ENCODE data around the gene CPNE8. TPM values are rescaled to one million over a fixed set of nuclear protein-coding genes. Genes with fewer than 3 reads are reported as not detected.

Gene CPNE8
- polyA plus RNA-seq, 1 donor (not counting 4 experiments of a cell fraction or from before 2014, with no cell fraction given), result 25.7 TPM

GRCh38 chr12:38886931-38887330 lies 18.5 kb downstream of the CPNE8 start:
- Histone ChIP-seq H3K9me1 (ENCODE audit: control insufficient read depth, extremely low read depth, insufficient read depth, low read length) (peaks cover 3% of the 10 kb centered on the region), H4K20me1 (ENCODE audit: control insufficient read depth, extremely low read depth, insufficient read depth, low read length) (no peaks in the 10 kb centered on the region), H3K27ac (ENCODE audit: control insufficient read depth, insufficient read depth, low read length) (no peak overlapping the region), H3K36me3 (ENCODE audit: control insufficient read depth in 2 of 2, extremely low read depth in 1 of 2, insufficient read depth in 2 of 2, low read length in 2 of 2) (peaks cover under 1 to 1% of the 10 kb centered on the region in 2 experiments), H3K4me2 (ENCODE audit: control insufficient read depth, extremely low read depth, insufficient read depth, low read depth, low read length) (no peak overlapping the region), H3K9ac (ENCODE audit: control insufficient read depth, extremely low read depth, insufficient read depth, low read length) (no peak overlapping the region), H3K4me3 (ENCODE audit: control insufficient read depth in 2 of 3, extremely low read depth in 1 of 3, insufficient read depth in 2 of 3, low read depth in 1 of 3, low read length in 3 of 3) (no peak overlapping the region), H2AFZ (ENCODE audit: control insufficient read depth, low read length) (no peak overlapping the region), H3K4me1 (ENCODE audit: control insufficient read depth, extremely low read depth, insufficient read depth, low read length) (peaks cover 12% of the 10 kb centered on the region), H3K79me2 (ENCODE audit: control insufficient read depth, insufficient read depth, low read length) (peaks cover 48% of the 10 kb centered on the region), H3K9me3 (ENCODE audit: control insufficient read depth, low read depth, low read length) (no peaks in the 10 kb centered on the region), H3K27me3 (ENCODE audit: control insufficient read depth, extremely low read depth, insufficient read depth, low read length) (no peaks in the 10 kb centered on the region)
- TF ChIP-seq CTCF (optimal IDR thresholded peaks at IDR 0.05 in 1 of 3, IDR thresholded peaks at IDR 0.05 in 1 of 3, conservative IDR thresholded peaks at IDR 0.05 in 1 of 3; ENCODE audit: extremely low read depth in 1 of 3, insufficient read depth in 2 of 3, low read length in 3 of 3) (no peak), EZH2 (IDR thresholded peaks at IDR 0.05; ENCODE audit: low read length) (no peak)
- dilution Hi-C loops (cut with MboI; ENCODE audit: extremely low pct_ligation_motif_present, low sequenced_read_pairs), result no loop called here
- DNase-seq (ENCODE audit: low read depth, low spot score) (no peak), FAIRE-seq (no peak)

GRCh38 chr12:38886064-38886463 lies 19.3 kb downstream of the CPNE8 start:
- Histone ChIP-seq H3K9ac (ENCODE audit: control insufficient read depth, extremely low read depth, insufficient read depth, low read length) (no peak overlapping the region), H4K20me1 (ENCODE audit: control insufficient read depth, extremely low read depth, insufficient read depth, low read length) (no peaks in the 10 kb centered on the region), H3K9me3 (ENCODE audit: control insufficient read depth, low read depth, low read length) (no peaks in the 10 kb centered on the region), H3K9me1 (ENCODE audit: control insufficient read depth, extremely low read depth, insufficient read depth, low read length) (peaks cover 3% of the 10 kb centered on the region), H3K4me1 (ENCODE audit: control insufficient read depth, extremely low read depth, insufficient read depth, low read length) (peaks cover 11% of the 10 kb centered on the region), H3K27ac (ENCODE audit: control insufficient read depth, insufficient read depth, low read length) (no peak overlapping the region), H3K36me3 (ENCODE audit: control insufficient read depth in 2 of 2, extremely low read depth in 1 of 2, insufficient read depth in 2 of 2, low read length in 2 of 2) (peaks cover 0 to 1% of the 10 kb centered on the region in 2 experiments), H3K27me3 (ENCODE audit: control insufficient read depth, extremely low read depth, insufficient read depth, low read length) (no peaks in the 10 kb centered on the region), H3K79me2 (ENCODE audit: control insufficient read depth, insufficient read depth, low read length) (peaks cover 48% of the 10 kb centered on the region), H3K4me3 (ENCODE audit: control insufficient read depth in 2 of 3, extremely low read depth in 1 of 3, insufficient read depth in 2 of 3, low read depth in 1 of 3, low read length in 3 of 3) (no peak overlapping the region), H2AFZ (ENCODE audit: control insufficient read depth, low read length) (no peak overlapping the region), H3K4me2 (ENCODE audit: control insufficient read depth, extremely low read depth, insufficient read depth, low read depth, low read length) (no peak overlapping the region)
- FAIRE-seq, result peak; percentile 85
- TF ChIP-seq CTCF (optimal IDR thresholded peaks at IDR 0.05 in 1 of 3, IDR thresholded peaks at IDR 0.05 in 1 of 3, conservative IDR thresholded peaks at IDR 0.05 in 1 of 3; ENCODE audit: extremely low read depth in 1 of 3, insufficient read depth in 2 of 3, low read length in 3 of 3) (no peak), EZH2 (IDR thresholded peaks at IDR 0.05; ENCODE audit: low read length) (no peak)
- dilution Hi-C loops (cut with MboI; ENCODE audit: extremely low pct_ligation_motif_present, low sequenced_read_pairs), result no loop called here
- peak; percentile 30 for DNase-seq (ENCODE audit: low read depth, low spot score)
